ENCODE results near the gene RMI1. TPM values are rescaled to one million over a fixed set of nuclear protein-coding genes. Genes with fewer than 3 reads are reported as not detected.
A peak's percentile ranks its signal among the peaks of the same experiment; 100 is the strongest.
"Not testable (repeated sequence)": the region's sequence is repeated elsewhere in the genome, so short reads cannot be mapped to it uniquely, and the experiment has no call there.

RMI1 gene
- polyA plus RNA-seq, 3 donors = 18.2 to 24.7 (median 21.0) TPM

- DNase-seq (ENCODE audit: extremely low read depth in 1 of 11, low read depth in 9 of 11, low spot score in 4 of 11) = no peak
These were observed 11.8 kb downstream of the RMI1 start for GRCh38 chr9:83992407-83992806.

- DNase-seq (ENCODE audit: extremely low read depth in 1 of 11, low read depth in 9 of 11, low spot score in 4 of 11) = no peak
These were observed 12.3 kb downstream of the RMI1 start for GRCh38 chr9:83992901-83993300.

GRCh38 chr9:83996126-83996525, 15.5 kb downstream of the RMI1 start:
- no peak for DNase-seq (ENCODE audit: extremely low read depth in 1 of 11, low read depth in 9 of 11, low spot score in 4 of 11)

- no peak for DNase-seq (ENCODE audit: extremely low read depth in 1 of 11, low read depth in 9 of 11, low spot score in 4 of 11)
These were observed 18.7 kb downstream of the RMI1 start for GRCh38 chr9:83999141-83999918.

- no peak for DNase-seq (ENCODE audit: extremely low read depth in 1 of 11, low read depth in 9 of 11, low spot score in 4 of 11)
These were observed 19.6 kb downstream of the RMI1 start for GRCh38 chr9:84000186-84000585.

GRCh38 chr9:84001621-84002020, 21.0 kb downstream of the RMI1 start:
- no peak for DNase-seq (ENCODE audit: extremely low read depth in 1 of 11, low read depth in 9 of 11, low spot score in 4 of 11)

GRCh38 chr9:84002344-84002743, 21.7 kb downstream of the RMI1 start:
- DNase-seq (ENCODE audit: extremely low read depth in 1 of 11, low read depth in 9 of 11, low spot score in 4 of 11) = no peak

GRCh38 chr9:84003246-84003645, 22.6 kb downstream of the RMI1 start:
- no peak for DNase-seq (ENCODE audit: extremely low read depth in 1 of 11, low read depth in 9 of 11, low spot score in 4 of 11)

GRCh38 chr9:84007662-84008061, 27.1 kb downstream of the RMI1 start:
- DNase-seq (ENCODE audit: extremely low read depth in 1 of 11, low read depth in 9 of 11, low spot score in 4 of 11) = no peak

- DNase-seq (ENCODE audit: extremely low read depth in 1 of 11, low read depth in 9 of 11, low spot score in 4 of 11) = no peak
These were observed 43.5 kb downstream of the RMI1 start for GRCh38 chr9:84024041-84024575.

- DNase-seq (ENCODE audit: extremely low read depth in 1 of 11, low read depth in 9 of 11, low spot score in 4 of 11) = no peak
These were observed 46.6 kb downstream of the RMI1 start for GRCh38 chr9:84027201-84027600.

- DNase-seq (ENCODE audit: extremely low read depth in 1 of 11, low read depth in 9 of 11, low spot score in 4 of 11) = no peak
These were observed 50.9 kb downstream of the RMI1 start for GRCh38 chr9:84031534-84031933.

GRCh38 chr9:84041857-84042256, 61.3 kb downstream of the RMI1 start:
- DNase-seq (ENCODE audit: extremely low read depth in 1 of 11, low read depth in 9 of 11, low spot score in 4 of 11) = not testable (repeated sequence)

- peak in 2 of 11 donors; percentile 3 to 9 for DNase-seq (ENCODE audit: extremely low read depth in 1 of 11, low read depth in 9 of 11, low spot score in 4 of 11)
These were observed 65.0 kb downstream of the RMI1 start for GRCh38 chr9:84045481-84046097.

Other genes starting within 250 kb of the RMI1 start
- 10 to 100 TPM; 16.3 to 20.2 (median 17.4) TPM for gene GKAP1, start 163.0 kb upstream of the RMI1 start, polyA plus RNA-seq (ENCODE audit: insufficient read length in 3 of 3)
- 10 to 100 TPM; 19.1 to 27.3 (median 19.3) TPM for gene KIF27, start 59.4 kb upstream of the RMI1 start, polyA plus RNA-seq (ENCODE audit: insufficient read length in 3 of 3)
- 100 to 1,000 TPM; 909 to 987 (median 925) TPM for gene HNRNPK, start 590 bp upstream of the RMI1 start, polyA plus RNA-seq (ENCODE audit: insufficient read length in 3 of 3)

All from renal cortex interstitium (tissue), 11 donors.